Frontal cortex (tissue), 4 donors: ENCODE data around the gene DOCK1. TPM values are rescaled to one million over a fixed set of nuclear protein-coding genes. Genes with fewer than 3 reads are reported as not detected.

Source experiments
- DNase-seq, 2 donors: peaks; one replicate each; pipeline ENCODE4 v3.0.0; 2012; ENCODE audit warnings: low spot score in 2 of 2
- FAIRE-seq: peaks from 2 replicates; lab custom pipeline; 2012; peaks lifted over from hg19 to GRCh38; lab: Jason Lieb, UNC
- total RNA-seq: library from RNA; depleted of rRNA; stranded (reverse); fragments of >200 nt; gene quantifications from one replicate; pipeline ENCODE4 v1.2.3, GENCODE V29; 2014
- donor health status: control.
- donor health status: control.
- donor health status: control.

DOCK1 gene
- total RNA-seq, 1 donor from 2014 or later, result 14.3 TPM

DNA sequence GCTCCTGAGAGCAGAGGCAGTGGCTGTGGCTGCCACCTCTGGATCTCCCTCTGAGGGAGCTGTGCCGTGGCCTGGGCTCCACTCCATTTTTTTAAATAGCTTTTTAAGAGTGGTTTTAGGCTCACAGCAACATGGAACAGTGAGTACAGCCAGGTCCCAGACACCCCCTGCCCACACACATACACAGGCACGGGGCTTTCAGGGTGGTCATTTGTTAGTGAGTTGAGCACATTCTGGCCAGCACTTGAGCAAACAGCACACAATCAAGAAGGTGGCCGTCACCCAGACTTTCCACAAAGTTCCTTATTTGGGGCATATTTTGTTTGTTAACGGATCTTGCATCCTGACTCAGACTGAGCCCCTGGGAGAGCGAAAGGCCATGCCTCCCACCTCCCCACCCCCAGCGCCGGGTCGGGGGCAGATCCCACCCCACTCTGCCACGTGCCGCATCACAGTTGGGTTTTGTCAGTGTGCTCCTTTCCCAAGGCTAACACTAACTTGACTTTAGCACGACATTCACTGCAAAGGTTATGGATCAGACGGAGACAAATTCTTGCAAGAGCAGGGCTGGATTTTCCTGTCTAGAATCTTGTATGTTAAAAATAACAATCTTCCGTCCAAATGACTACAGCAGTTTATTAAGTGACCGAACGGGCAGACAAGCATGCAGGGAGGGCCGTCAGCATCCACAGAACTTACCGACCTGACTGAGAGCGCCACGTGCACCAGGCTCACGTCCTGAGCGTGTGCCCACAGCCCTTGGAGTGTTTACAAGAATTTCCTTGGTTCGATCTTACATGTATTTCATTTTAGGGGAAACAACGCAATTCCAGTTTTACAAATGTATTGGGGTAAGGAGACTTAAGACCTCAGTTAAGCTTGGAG is 487.4 kb downstream of the DOCK1 start:
- FAIRE-seq (no peak), DNase-seq (no peak)

DNA sequence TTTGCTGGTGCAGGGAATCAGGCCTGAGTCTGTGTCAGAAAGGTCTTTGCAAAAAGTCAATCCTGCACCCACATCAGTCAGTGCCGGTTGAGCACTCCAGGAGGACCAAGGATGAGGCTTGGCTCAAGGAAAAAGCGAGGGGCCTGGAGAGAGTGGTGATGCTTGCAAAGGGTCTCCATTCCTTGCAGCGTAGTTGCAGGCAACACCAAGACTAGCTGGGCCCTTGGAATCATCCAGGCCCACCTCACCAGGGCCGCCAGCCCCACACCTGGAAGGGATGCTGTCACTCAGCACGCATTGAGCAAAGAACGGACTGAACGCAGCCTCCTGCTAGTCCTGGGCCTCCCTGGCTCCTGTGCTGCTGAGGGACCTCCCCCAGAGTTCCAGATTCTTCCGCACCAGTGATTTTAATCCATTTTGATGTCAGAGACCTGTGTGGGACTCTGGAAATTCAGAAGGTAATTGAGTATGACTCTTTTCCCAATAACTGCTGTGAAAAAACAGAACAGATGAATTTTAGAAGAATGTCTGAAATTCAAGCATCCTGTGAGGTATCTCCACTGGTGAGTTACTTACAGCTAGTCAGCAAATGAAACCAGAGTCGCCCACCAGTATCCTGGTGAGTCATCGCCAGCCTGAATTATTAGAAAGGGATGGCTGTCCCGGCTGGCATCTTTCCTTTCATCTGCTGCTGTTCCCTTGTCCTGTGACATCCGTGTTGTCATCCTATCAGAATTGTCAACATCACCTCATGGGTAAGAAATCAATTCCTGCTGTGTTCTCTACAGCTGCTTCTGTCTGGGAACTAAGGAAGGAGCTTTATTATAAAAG is 493.1 kb downstream of the DOCK1 start:
- no peak for FAIRE-seq
- DNase-seq, result peak in 1 of 2 donors; percentile 25

DNA sequence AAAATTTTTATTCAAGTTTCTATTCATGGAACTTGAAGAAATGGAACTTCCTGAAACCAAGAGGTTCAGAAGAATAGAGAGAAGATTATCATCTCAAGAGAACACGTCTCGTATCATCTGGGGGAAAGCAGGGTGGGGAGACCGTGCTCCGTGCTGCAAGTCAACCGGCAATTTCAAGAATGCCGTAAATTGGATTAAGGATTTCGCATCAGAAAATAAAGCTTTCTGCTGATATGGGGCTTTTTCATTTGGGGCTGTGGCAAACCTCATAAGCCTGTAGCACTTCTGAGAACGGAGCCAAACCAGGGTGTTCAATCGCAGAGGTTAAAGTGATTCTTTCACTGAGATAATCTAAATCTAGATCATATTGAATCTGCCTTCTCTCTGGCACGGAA is 493.7 kb downstream of the DOCK1 start:
- FAIRE-seq, result no peak
- DNase-seq, result no peak

DNA sequence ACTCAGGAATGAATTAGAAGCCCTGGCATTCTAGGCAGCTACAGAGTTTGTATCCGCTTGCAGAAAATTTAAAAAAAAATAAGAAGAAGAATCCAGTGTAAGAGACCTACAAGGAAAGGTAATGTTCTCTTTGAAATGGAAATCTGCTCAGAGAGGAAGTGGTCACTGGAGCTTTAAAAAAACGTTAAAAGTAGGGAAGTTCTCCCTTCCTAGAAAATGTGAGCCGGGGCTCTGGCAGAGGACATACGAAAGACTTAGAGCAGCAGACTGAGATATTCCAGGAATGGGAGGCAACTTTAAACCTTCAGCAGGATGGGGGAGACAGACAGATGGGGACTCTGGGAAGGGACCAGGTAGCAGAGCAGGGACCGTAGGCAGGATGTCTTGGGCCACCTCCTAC is 494.4 kb downstream of the DOCK1 start:
- FAIRE-seq (no peak), DNase-seq (no peak)

DNA sequence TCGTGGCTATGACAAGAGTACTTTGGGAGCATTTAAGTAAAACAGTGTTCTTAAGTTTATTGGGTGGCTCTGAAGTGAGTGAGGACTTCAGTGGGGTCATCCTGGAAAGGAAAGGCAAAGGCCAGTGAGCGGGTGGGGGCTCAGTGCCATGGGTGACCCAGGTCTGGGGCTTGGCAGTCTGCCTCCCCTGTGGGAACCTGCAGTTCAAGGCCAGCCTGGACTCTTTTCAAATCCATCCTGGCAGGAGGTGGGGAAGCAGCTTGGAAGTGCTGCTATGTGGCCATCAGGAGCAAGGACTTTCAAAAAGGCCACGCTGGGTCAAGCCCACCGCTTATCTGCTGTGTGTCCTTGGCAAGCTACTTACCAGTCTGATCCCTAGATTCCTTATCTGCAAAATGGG is 495.0 kb downstream of the DOCK1 start:
- DNase-seq, result no peak
- no peak for FAIRE-seq

DNA sequence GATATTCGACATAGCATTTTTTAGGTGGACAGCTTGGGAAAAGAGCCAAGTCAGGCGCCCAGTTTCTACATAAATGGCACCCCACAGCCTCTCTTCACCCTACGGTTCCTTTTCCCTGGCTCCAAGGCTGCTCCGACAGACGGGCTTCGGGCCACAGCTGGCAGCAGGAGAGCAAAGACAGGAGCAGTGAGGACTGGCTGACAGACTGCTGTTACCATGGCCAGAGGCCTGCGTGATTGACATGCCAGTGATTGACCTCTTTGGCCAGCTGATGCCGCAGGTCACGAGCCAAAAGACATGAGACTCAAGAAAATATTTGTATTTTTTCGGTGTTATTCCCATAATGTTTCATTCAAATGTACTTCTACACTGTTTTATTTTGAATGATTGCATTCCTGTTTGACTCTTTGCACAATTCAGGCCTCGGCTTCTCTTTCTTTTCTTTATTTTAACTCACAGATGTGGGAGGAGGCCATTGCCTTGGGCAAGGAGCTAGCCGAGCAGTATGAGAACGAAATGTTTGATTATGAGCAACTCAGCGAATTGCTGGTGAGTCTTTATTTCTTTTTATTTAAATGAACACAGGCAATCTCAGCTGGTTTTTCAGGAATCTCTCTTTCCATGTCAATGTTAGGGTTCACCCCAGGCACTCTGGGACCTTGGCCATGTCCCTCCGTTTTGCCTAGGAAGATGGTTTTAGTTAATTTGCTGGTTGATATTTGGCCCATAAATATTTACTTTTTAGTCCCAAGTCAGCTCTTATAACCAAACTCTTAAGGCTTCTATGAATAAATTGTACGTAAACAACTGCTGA is 497.6 kb downstream of the DOCK1 start:
- FAIRE-seq, result no peak
- DNase-seq, result no peak

DNA sequence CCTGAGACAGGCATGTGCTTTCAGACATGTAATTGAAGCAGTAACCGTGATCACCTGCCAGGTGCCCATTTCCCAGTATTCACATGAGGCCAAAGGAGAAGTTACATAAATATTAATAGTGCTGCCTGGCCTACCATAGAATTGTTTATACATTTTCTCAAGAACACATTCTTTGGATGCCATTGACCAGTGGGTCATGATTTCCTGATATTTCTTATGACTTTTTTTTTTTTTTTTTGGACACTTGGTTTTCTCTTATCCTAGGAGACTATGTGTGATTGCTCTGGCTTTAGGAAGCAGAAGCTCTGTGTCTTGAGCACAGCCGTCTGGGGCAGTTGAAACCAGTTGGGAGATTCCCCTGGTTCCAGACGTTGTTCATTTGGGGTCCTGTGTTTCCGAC is 500.0 kb downstream of the DOCK1 start:
- no peak for FAIRE-seq
- no peak for DNase-seq

DNA sequence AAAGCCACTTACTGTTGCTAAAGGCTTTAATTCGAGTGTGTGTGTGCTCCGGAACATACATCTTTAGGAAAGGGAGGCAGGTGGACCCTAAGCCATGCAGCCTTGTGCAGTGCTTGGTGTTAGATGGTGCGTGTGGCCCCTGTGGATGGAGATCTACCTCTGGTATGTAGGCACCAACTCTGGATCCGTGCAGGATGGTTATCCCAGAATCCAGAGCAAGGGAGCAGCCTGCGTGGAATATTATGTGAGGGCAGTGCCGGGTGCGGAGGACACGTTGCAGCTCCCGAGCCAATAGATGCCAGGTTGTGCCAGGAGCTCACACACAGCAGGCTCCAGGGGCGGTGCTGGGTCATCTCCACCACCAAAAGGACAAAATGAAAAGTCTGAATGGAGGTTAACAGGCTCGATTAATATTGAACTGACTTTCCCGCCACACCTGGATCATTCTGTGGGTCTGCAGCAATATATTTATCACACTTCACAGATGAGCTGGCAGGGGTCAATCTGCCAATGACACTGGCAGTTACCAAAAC is 500.9 kb downstream of the DOCK1 start:
- DNase-seq, result no peak
- no peak for FAIRE-seq

DNA sequence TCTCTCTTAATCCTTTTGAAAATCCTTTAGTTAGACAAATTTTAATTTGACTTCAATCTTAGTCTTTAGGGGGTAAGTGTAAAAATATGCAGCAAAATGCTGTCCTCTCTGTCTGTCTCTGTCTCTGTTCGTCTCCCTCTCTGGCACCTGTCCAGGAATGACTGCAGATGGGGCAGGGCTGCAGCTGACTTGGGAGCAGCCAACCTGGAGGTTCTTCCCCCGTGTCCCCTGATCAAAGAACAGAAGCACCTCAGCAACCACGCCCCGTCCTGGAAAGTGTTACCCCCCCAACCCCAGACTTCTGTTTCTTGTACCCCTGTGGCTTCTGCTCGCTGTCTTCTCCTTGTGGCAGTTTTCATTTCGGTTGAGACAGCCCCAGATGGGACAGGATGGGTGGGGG is 502.3 kb downstream of the DOCK1 start:
- DNase-seq (no peak), FAIRE-seq (no peak)

DNA sequence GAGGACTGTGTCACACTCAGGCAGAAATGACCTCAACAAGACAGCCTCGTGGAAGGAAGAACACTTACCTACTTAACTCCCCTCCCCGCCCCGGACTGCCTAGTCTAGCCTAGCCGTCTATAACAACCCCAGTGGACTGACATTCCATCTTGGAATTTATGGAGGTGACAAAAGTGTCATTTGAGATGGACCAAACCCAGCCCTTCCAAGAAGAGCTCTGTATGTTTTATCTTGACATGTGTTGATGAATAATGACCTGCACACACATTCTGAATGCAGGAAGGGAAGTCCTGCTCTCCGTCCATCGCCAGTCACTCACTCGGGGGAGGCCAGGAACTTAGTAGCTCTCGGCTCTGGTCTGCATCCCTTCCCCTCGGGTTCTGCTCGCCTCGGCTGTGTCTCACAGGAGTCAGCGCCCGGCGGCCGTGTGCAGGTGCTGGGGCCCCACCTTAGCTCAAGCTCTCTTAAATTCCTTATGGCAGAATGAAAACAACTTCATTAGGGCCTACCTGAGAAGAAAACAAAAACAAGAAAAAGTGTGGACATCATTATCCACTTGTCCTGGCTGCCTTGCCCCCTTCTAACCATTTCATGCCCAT is 503.0 kb downstream of the DOCK1 start:
- no peak for DNase-seq
- FAIRE-seq, result no peak

DNA sequence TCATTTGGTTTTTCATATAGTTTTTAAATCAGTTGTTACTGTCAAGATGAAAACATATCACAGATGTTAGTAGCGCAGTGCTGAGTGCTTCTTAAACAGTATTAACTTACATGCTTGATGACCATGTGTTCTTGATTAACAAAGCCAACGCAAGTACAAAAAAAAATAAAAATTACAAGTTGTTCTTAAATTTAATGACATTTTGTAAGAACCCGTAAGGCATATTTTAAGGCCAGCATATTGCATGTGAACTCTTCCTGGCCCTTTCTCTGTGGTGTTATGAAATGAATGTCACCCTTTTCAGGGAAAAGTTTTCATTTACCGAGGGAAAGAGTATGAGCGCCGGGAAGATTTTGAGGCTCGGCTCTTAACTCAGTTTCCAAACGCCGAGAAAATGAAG is 503.5 kb downstream of the DOCK1 start:
- FAIRE-seq (no peak), DNase-seq (no peak)

DNA sequence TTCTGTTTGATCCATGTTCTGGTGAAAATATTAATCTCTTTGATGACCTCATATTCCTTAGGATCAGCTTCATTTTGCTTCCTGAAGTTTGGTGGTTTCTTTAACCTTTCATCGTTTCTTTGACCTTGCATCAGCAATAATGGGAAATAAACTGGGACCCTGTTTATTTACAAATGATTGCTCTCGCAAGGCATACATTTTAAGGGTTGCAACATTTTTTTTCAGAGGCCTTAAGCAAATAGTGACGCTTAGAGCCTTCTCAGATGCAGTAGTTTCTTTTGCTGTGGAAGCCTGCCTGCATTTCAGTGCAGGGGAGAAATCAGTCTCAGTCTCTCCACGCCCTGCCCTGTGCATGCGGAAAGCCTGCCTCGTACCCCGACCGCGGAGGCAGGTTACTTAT is 504.8 kb downstream of the DOCK1 start:
- no peak for FAIRE-seq

DNA sequence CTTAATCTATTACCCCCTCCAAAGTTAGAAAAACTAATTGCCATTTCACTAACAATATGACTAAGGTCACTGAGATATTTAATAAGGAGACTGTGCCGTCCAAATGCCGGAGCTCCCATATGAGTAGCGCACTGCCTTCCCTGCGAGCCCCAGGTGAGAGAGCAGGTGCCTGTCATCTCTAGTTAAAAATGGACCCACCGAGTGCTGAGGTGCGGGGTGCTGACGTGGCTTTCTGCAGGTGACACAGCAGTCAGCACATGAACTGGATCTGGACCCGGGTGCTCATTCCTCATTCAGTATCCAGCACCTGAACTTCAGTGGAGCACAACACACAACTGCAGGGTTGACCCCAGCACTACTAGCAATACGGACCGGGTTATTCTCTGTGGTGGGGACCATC is 505.8 kb downstream of the DOCK1 start:
- DNase-seq, result no peak
- no peak for FAIRE-seq

More for the DNA sequence above, 504.8 kb downstream of the DOCK1 start:
- DNase-seq, result no peak

DNA sequence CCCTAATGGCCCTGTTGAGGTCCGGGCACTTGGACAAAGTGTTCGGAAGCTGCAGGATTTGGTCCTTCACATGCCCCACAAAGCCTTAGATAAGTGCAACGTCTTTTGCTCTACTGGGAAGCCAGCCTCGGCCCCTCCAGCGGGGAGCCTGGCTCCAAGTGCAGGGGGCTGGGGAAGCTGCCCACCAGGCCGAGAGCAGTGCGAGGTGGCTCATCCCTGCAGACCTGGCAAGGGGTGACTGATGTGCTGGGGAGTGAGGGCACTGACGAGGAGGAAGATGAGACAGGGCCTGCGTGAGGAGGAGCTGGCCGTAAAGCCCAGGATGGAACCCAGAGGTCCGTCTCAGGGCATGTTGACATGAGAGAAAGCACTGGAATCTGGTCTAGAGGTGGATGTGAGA is 508.1 kb downstream of the DOCK1 start:
- FAIRE-seq (no peak), DNase-seq (no peak)

DNA sequence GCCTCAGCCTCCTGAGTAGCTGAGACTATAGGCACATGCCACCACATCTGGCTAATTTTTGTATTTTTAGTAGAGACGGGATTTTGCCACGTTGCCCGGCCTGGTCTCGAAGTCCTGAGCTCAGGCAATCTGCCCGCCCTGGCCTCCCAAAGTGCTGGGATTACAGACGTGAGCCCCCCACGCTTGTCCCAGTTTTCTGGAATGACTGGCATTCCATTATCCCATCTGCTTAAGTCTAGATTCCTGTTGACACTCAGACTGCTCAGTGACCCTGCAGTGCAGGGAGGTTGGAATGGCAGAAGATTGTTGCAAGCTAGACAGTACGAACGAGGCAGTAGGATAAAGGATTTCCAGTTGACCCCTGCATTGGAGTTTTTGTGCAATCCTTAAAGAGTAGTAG is 508.8 kb downstream of the DOCK1 start:
- no peak for FAIRE-seq
- no peak for DNase-seq

DNA sequence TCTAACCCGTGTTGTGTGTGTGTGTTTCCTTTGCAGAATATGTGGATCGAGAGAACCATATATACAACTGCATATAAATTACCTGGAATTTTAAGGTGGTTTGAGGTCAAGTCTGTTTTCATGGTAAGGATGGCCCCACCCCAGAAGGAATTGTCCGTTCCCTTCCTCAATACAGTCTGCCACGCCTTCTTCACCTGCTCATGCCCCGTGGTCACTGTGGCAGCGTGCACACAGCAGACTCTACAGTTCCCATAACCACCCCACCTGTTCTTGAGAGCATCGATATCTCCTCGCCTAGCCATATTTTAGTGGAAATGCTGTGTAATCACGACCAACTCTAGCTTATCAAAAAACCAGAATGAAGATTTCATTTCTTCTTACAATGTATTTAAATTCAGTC is 509.9 kb downstream of the DOCK1 start:
- DNase-seq (no peak), FAIRE-seq (no peak)

DNA sequence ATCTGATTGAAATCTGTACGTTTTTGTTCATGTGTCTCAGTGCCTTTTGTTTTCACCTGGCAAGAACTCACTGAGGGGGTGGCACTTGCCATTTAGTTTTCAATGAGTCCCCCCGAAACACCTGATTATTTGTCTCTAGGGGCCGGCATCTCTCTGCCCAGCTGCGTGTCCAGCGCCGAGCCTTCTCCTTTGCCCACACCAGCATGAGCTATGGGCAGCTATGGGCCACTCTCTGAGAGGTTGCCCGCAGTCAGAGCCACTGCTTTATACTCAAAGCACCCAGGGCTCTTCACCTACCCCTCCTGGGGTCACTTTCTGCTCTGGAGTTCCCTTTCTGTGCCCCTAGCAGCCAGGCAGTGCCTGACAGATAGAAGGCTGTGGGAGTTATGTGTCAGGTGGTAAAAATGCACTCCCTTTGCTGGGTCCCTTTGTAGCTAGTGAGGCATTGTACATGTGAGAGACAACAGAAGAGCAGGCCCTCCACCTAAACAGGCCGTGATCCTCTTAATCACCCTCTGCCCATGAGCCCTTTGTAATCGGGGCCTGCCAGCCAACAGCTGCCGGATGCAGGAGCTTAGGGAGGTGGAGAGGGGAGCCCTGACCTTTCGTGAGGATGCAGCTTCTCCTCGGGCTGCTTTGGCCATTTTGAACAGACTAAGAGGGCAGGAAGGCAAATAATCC is 510.8 kb downstream of the DOCK1 start:
- no peak for FAIRE-seq
- DNase-seq, result no peak

DNA sequence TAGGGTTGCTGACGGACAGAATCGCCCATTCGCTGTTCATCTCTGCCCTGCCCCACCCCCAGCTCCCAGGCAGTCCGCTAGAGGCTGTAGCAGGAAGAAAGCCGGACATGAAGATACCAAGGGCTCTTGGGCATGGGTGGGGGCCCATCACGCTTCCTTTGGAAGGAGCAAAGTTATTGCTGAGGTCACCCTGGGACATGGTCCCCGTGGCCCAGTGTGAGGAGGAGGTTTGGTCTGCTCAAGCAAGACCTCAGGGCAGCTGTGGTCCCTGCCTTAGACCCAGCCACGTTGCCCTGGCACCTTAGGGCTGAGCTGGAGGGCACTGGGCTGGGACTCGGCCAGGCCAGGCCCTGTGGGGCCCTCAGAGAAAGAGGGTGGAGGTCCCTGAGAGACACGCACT is 511.8 kb downstream of the DOCK1 start:
- DNase-seq, result no peak
- no peak for FAIRE-seq
